CD4-positive, alpha-beta T cell (primary cell): ENCODE data around the gene EGLN1. TPM values are rescaled to one million over a fixed set of nuclear protein-coding genes. Genes with fewer than 3 reads are reported as not detected.

ENCODE experiments used
- ATAC-seq: fragments of 200-7000 bp; cut with Tn5 transposase; one replicate; pipeline ENCODE4 v1.10.0; 2022; ENCODE audit warnings: mild to moderate bottlenecking; ENCODE audit not compliant: poor library complexity
- CTCF ChIA-PET: fragments of 350-600 bp; sonication (Branson Sonifier 250); formaldehyde crosslinking; loops from one replicate; lab custom pipeline; 2021; ENCODE audit warnings: antibody characterized with exemption, inconsistent platforms; lab: Charles Lee
- POLR2A ChIA-PET: fragments of 350-600 bp; sonication (Branson Sonifier 250); formaldehyde crosslinking; loops from one replicate; lab custom pipeline; 2021; ENCODE audit warnings: antibody characterized with exemption, inconsistent platforms; lab: Charles Lee
- DNase-seq, 14 experiments: peaks; one replicate each; pipeline ENCODE4 v3.0.0-alpha.2; 2013 to 2020; ENCODE audit warnings: mixed read lengths in 2 of 14
- H3K27ac ChIP-seq, 2 donors: one replicate each; pipeline versions ENCODE4 v1.5.1 to v1.7.0; 2013; ENCODE audit warnings: low read length in 2 of 2, low read depth in 1 of 2, mild to moderate bottlenecking in 1 of 2
- H3K27me3 ChIP-seq, 2 experiments: 1 replicate in 1 of 2; 2 replicates in 1 of 2; pipeline versions ENCODE4 v1.6.1 to v1.7.0; 2013; ENCODE audit warnings: low read length in 2 of 2, control low read depth in 1 of 2, mild to moderate bottlenecking in 1 of 2, moderate library complexity in 1 of 2; ENCODE audit not compliant: insufficient read depth in 2 of 2, control insufficient read depth in 1 of 2
- H3K36me3 ChIP-seq: one replicate; pipeline ENCODE4 v1.6.1; 2013; ENCODE audit warnings: low read length, control low read depth; ENCODE audit not compliant: insufficient read depth
- H3K4me1 ChIP-seq: one replicate; pipeline ENCODE4 v1.6.1; 2013; ENCODE audit warnings: low read length, control low read depth; ENCODE audit not compliant: insufficient read depth
- H3K4me3 ChIP-seq: one replicate; pipeline ENCODE4 v1.5.1; 2013; ENCODE audit warnings: mild to moderate bottlenecking, low read length, moderate library complexity
- H3K9me3 ChIP-seq, 2 experiments: 1 replicate in 1 of 2; 2 replicates in 1 of 2; pipeline versions ENCODE4 v1.6.1 to v1.7.0; 2013; ENCODE audit warnings: low read length in 2 of 2, mild to moderate bottlenecking in 2 of 2, control low read depth in 1 of 2, moderate library complexity in 1 of 2; ENCODE audit not compliant: control insufficient read depth in 1 of 2, insufficient read depth in 1 of 2
- H3K27ac Mint-ChIP-seq: one replicate; pipeline ENCODE4 v1.8.0; 2020; ENCODE audit warnings: mixed read lengths
- H3K27me3 Mint-ChIP-seq: one replicate; pipeline ENCODE4 v1.8.0; 2021; ENCODE audit warnings: mixed read lengths
- H3K36me3 Mint-ChIP-seq: one replicate; pipeline ENCODE4 v1.8.0; 2021; ENCODE audit warnings: low read depth, mixed read lengths
- H3K4me1 Mint-ChIP-seq: one replicate; pipeline ENCODE4 v1.8.0; 2021; ENCODE audit warnings: low read depth, mixed read lengths
- H3K4me3 Mint-ChIP-seq: one replicate; pipeline ENCODE4 v1.8.0; 2020; ENCODE audit warnings: mild to moderate bottlenecking, mixed read lengths
- H3K9me3 Mint-ChIP-seq: one replicate; pipeline ENCODE4 v1.8.0; 2020; ENCODE audit warnings: mixed read lengths
- intact Hi-C, 2 experiments: fragments of 100-400 bp; cut with DNase I in 1 of 2; cut with micrococcal nuclease in 1 of 2; formaldehyde crosslinking; loops; one replicate each; pipeline versions ENCODE4 v1.15.1 to v1.9.0; 2023 to 2025; cut with DNase I, micrococcal nuclease
- total RNA-seq, 174 experiments: library from RNA in 2 of 174; stranded (reverse) in 2 of 174; gene quantifications; one replicate each; pipeline ENCODE4 v1.2.3 and lab custom pipeline; 2021 to 2026
- TF ChIP-seq, protein P1 (sequence below): fragments of 200-600 bp; IDR thresholded peaks from one replicate; pipeline ENCODE4 v1.8.0; 2022; ENCODE audit warnings: antibody characterized with exemption, mild to moderate bottlenecking

Gene EGLN1
- total RNA-seq, 2 experiments from 2014 or later: 8.2 to 9.4 TPM

GRCh38 chr1:231359113-231359512 lies 63.0 kb downstream of the EGLN1 start:
- POLR2A ChIA-PET: interaction anchor here (1.5 to 1.6 kb wide), 2 partner anchors 22 to 244 kb away, joined by 4 to 6 read pairs; partner anchors contain the start of genes EXOC8 and SPRTN
- ATAC-seq (no peak), DNase-seq (peak in 2 of 14 experiments; percentile 50 to 59)
- H3K4me3 Mint-ChIP-seq: no peak overlapping the region
- intact Hi-C loops: loop anchor here (2.0 to 5.0 kb wide), 4 partner anchors 63 to 242 kb away; partner anchors contain the start of genes EGLN1 (in 1 of the 2) and TSNAX (in 1 of the 2)
- H3K4me1 ChIP-seq: no peaks in the 10 kb centered on the region
- no peak overlapping the region for H3K27ac ChIP-seq
- H3K36me3 Mint-ChIP-seq: peaks cover 22% of the 10 kb centered on the region
- H3K27ac Mint-ChIP-seq: no peak overlapping the region
- CTCF ChIA-PET: interaction anchor here (1.0 kb wide), 1 partner anchor 16 kb away, joined by 3 read pairs; no protein-coding TSS in a partner anchor
- H3K36me3 ChIP-seq: peaks cover 7% of the 10 kb centered on the region
- TF ChIP-seq, protein P1, sequence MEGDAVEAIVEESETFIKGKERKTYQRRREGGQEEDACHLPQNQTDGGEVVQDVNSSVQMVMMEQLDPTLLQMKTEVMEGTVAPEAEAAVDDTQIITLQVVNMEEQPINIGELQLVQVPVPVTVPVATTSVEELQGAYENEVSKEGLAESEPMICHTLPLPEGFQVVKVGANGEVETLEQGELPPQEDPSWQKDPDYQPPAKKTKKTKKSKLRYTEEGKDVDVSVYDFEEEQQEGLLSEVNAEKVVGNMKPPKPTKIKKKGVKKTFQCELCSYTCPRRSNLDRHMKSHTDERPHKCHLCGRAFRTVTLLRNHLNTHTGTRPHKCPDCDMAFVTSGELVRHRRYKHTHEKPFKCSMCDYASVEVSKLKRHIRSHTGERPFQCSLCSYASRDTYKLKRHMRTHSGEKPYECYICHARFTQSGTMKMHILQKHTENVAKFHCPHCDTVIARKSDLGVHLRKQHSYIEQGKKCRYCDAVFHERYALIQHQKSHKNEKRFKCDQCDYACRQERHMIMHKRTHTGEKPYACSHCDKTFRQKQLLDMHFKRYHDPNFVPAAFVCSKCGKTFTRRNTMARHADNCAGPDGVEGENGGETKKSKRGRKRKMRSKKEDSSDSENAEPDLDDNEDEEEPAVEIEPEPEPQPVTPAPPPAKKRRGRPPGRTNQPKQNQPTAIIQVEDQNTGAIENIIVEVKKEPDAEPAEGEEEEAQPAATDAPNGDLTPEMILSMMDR: no peak
- no peaks in the 10 kb centered on the region for H3K27me3 Mint-ChIP-seq
- H3K27me3 ChIP-seq: no peaks in the 10 kb centered on the region
- no peak overlapping the region for H3K4me3 ChIP-seq
- no peaks in the 10 kb centered on the region for H3K9me3 ChIP-seq
- peaks cover 7% of the 10 kb centered on the region for H3K4me1 Mint-ChIP-seq
- H3K9me3 Mint-ChIP-seq: no peaks in the 10 kb centered on the region

GRCh38 chr1:231357831-231358354 lies 64.2 kb downstream of the EGLN1 start:
- Histone ChIP-seq H3K36me3 (peaks cover 7% of the 10 kb centered on the region), H3K27ac (no peak overlapping the region), H3K9me3 (no peaks in the 10 kb centered on the region), H3K4me1 (no peaks in the 10 kb centered on the region), H3K27me3 (no peaks in the 10 kb centered on the region), H3K4me3 (no peak overlapping the region)
- intact Hi-C loops: loop anchor here (1.0 to 5.0 kb wide), 9 partner anchors 17 to 247 kb away; partner anchors contain the start of genes EGLN1 (in 1 of the 2) and TSNAX (in 1 of the 2)
- ATAC-seq (peak; percentile 91), DNase-seq (peak in 7 of 14 experiments; percentile 19 to 76 (median 47))
- H3K27ac Mint-ChIP-seq: peak overlapping the region; percentile 51
- peaks cover 27% of the 10 kb centered on the region for H3K36me3 Mint-ChIP-seq
- POLR2A ChIA-PET: interaction anchor here (0.6 to 1.6 kb wide), 3 partner anchors 12 to 20 kb away, joined by 3 to 6 read pairs (median 3); partner anchors contain the start of genes EXOC8 and SPRTN
- CTCF ChIA-PET: interaction anchor here (1.0 to 1.5 kb wide), 4 partner anchors 20 to 244 kb away, joined by 3 to 4 read pairs (median 4); partner anchors contain the start of genes EXOC8 and SPRTN
- H3K4me3 Mint-ChIP-seq: no peak overlapping the region
- peaks cover 7% of the 10 kb centered on the region for H3K4me1 Mint-ChIP-seq
- no peaks in the 10 kb centered on the region for H3K9me3 Mint-ChIP-seq
- TF ChIP-seq, protein P1: peak; percentile 88
- H3K27me3 Mint-ChIP-seq: no peaks in the 10 kb centered on the region

GRCh38 chr1:231357187-231357772 lies 64.8 kb downstream of the EGLN1 start:
- H3K27ac Mint-ChIP-seq: peak overlapping the region; percentile 51
- intact Hi-C loops: loop anchor here (1.0 to 5.0 kb wide), 5 partner anchors 16 to 248 kb away; partner anchors contain the start of genes EGLN1 (in 1 of the 2) and TSNAX (in 1 of the 2)
- CTCF ChIA-PET: interaction anchor here (0.7 to 1.5 kb wide), 7 partner anchors 20 to 400 kb away, joined by 3 to 4 read pairs (median 3); partner anchors contain the start of genes EXOC8 and SPRTN
- peaks cover 33% of the 10 kb centered on the region for H3K36me3 Mint-ChIP-seq
- no peak overlapping the region for H3K4me3 Mint-ChIP-seq
- H3K27me3 ChIP-seq: no peaks in the 10 kb centered on the region
- H3K9me3 Mint-ChIP-seq: no peaks in the 10 kb centered on the region
- H3K27me3 Mint-ChIP-seq: no peaks in the 10 kb centered on the region
- H3K4me1 ChIP-seq: no peaks in the 10 kb centered on the region
- TF ChIP-seq, protein P1: no peak
- ATAC-seq (no peak), DNase-seq (no peak)
- POLR2A ChIA-PET: interaction anchor here (0.6 kb wide), 2 partner anchors 19 to 1365 kb away, joined by 3 read pairs; partner anchors contain the start of genes EXOC8 and SPRTN
- no peak overlapping the region for H3K27ac ChIP-seq
- H3K4me3 ChIP-seq: no peak overlapping the region
- peaks cover 7% of the 10 kb centered on the region for H3K4me1 Mint-ChIP-seq
- H3K36me3 ChIP-seq: peaks cover 9% of the 10 kb centered on the region
- H3K9me3 ChIP-seq: no peaks in the 10 kb centered on the region
